CD8-positive, alpha-beta memory T cell (primary cell): ENCODE data around the gene LDLRAP1. TPM values are rescaled to one million over a fixed set of nuclear protein-coding genes. Genes with fewer than 3 reads are reported as not detected.

ENCODE experiments used
- CTCF ChIA-PET: fragments of 350-600 bp; sonication (Branson Sonifier 250); formaldehyde crosslinking; loops from one replicate; lab custom pipeline; 2021; ENCODE audit warnings: antibody characterized with exemption; lab: Charles Lee
- POLR2A ChIA-PET: fragments of 350-600 bp; sonication (Branson Sonifier 250); formaldehyde crosslinking; loops from one replicate; lab custom pipeline; 2021; ENCODE audit warnings: antibody characterized with exemption; lab: Charles Lee
- DNase-seq, 5 donors: peaks; one replicate each; pipeline versions ENCODE4 v3.0.0 to v3.0.0-alpha.2; 2020 to 2022; ENCODE audit warnings: mixed read lengths in 1 of 5
- H3K27ac ChIP-seq: one replicate; pipeline ENCODE4 v1.7.0; 2013; ENCODE audit warnings: low read depth, mild to moderate bottlenecking, low read length, moderate library complexity
- H3K27me3 ChIP-seq: 2 replicates; pipeline ENCODE4 v1.7.0; 2013; ENCODE audit warnings: low read length, mild to moderate bottlenecking; ENCODE audit not compliant: insufficient read depth, poor library complexity, severe bottlenecking
- H3K36me3 ChIP-seq: 2 replicates; pipeline ENCODE4 v1.7.0; 2013; ENCODE audit warnings: mild to moderate bottlenecking, low read length, moderate library complexity; ENCODE audit not compliant: insufficient read depth
- H3K4me1 ChIP-seq: 2 replicates; pipeline ENCODE4 v1.7.0; 2013; ENCODE audit warnings: mild to moderate bottlenecking, low read length, moderate library complexity; ENCODE audit not compliant: insufficient read depth
- H3K4me3 ChIP-seq: 2 replicates; pipeline ENCODE4 v1.7.0; 2013; ENCODE audit warnings: mild to moderate bottlenecking, low read length
- H3K9me3 ChIP-seq: 2 replicates; pipeline ENCODE4 v1.7.0; 2013; ENCODE audit warnings: mild to moderate bottlenecking, low read length
- H3K27ac Mint-ChIP-seq, 8 donors: one replicate each; pipeline ENCODE4 v1.8.0; 2020 to 2021; ENCODE audit warnings: mixed read lengths in 8 of 8, mild to moderate bottlenecking in 6 of 8, inconsistent platforms in 3 of 8, moderate library complexity in 3 of 8
- H3K27me3 Mint-ChIP-seq, 2 donors: one replicate each; pipeline ENCODE4 v1.8.0; 2020 to 2021; ENCODE audit warnings: mixed read lengths in 2 of 2, mild to moderate bottlenecking in 1 of 2, moderate library complexity in 1 of 2
- H3K36me3 Mint-ChIP-seq, 3 donors: one replicate each; pipeline ENCODE4 v1.8.0; 2020 to 2021; ENCODE audit warnings: mixed read lengths in 3 of 3, inconsistent platforms in 1 of 3, mild to moderate bottlenecking in 1 of 3
- H3K4me1 Mint-ChIP-seq, 3 donors: one replicate each; pipeline ENCODE4 v1.8.0; 2020 to 2021; ENCODE audit warnings: mixed read lengths in 3 of 3, inconsistent platforms in 1 of 3, mild to moderate bottlenecking in 1 of 3
- H3K4me3 Mint-ChIP-seq, 7 donors: one replicate each; pipeline ENCODE4 v1.8.0; 2020 to 2021; ENCODE audit warnings: mixed read lengths in 7 of 7, mild to moderate bottlenecking in 6 of 7, moderate library complexity in 4 of 7, inconsistent platforms in 2 of 7
- H3K9me3 Mint-ChIP-seq, 5 donors: one replicate each; pipeline ENCODE4 v1.8.0; 2020 to 2022; ENCODE audit warnings: mixed read lengths in 5 of 5, mild to moderate bottlenecking in 3 of 5, moderate library complexity in 2 of 5, inconsistent platforms in 1 of 5
- polyA plus RNA-seq: library from polyadenylated mRNA; unstranded; fragments of 300-500 nt; fragmentation: Illumina TruSeq; gene quantifications from one replicate; pipeline ENCODE4 v1.2.3, GENCODE V29; 2021
- total RNA-seq, 2 experiments: library from RNA; stranded (reverse); gene quantifications; one replicate each; pipeline ENCODE4 v1.2.3, GENCODE V29; 2021

Gene LDLRAP1
- total and polyA plus RNA-seq, 3 experiments from 2014 or later = 21.1 to 302 (median 22.0) TPM

DNA sequence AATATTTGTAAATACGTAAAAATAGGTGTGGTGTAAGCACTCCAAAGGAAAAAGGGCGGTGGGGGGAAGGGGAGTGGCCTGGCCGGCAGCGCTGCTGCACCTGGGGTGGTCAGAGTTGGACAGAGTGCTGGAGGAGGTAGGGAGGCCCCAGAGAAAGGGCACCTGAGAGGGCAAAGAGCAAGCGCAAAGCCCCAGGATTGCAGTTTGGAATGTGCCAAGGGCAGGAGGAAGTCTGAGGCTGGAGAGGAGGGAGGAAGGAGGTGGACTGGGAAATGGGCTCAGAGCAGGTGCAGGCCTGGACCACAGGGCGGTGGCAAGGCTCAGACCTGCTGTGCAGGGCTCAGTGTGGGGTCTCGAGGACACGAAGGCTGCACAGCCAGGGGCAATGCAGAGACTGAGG is 30.6 kb downstream of the LDLRAP1 start:
- H3K9me3 ChIP-seq = no peaks in the 10 kb centered on the region
- Mint-ChIP-seq H3K9me3 (no peaks in the 10 kb centered on the region), H3K36me3 (peaks cover 0 to 9% (median 0%) of the 10 kb centered on the region in 3 donors), H3K27me3 (no peaks in the 10 kb centered on the region), H3K4me1 (peaks cover 12 to 53% (median 16%) of the 10 kb centered on the region in 3 donors), H3K4me3 (peak overlapping the region in 1 of 7 donors; percentile 74), H3K27ac (peak overlapping the region in 1 of 8 donors; percentile 12)
- POLR2A ChIA-PET = no interaction called here
- DNase-seq = no peak
- H3K27ac ChIP-seq = no peak overlapping the region
- no peak overlapping the region for H3K4me3 ChIP-seq
- CTCF ChIA-PET = interaction anchor here (1.0 to 3.0 kb wide), 4 partner anchors 16 to 61 kb away, joined by 3 to 13 read pairs (median 6); no protein-coding TSS in a partner anchor
- peaks cover 32% of the 10 kb centered on the region for H3K4me1 ChIP-seq
- H3K36me3 ChIP-seq = no peaks in the 10 kb centered on the region
- no peaks in the 10 kb centered on the region for H3K27me3 ChIP-seq

DNA sequence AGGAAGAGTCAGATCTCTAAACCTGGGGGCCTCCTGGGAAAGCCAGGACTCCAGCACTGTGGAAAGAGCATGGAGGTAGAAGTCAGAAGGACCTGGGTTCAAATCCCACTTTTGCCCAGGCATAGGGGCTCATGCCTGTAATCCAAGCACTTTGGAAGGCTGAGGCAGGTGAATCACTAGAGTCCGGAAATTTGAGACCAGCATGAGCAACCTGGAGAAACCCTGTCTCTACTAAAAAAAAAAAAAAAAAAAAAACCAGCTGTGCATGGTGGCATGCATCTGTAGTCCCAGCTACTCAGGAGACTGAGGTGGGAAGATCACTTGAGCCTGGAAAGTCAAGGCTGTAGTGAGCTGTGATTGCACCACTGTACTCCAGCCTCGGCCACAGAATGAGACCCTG is 31.8 kb downstream of the LDLRAP1 start:
- POLR2A ChIA-PET = interaction anchor here (0.9 kb wide), 1 partner anchor 11 kb away, joined by 3 read pairs; no protein-coding TSS in a partner anchor

DNA sequence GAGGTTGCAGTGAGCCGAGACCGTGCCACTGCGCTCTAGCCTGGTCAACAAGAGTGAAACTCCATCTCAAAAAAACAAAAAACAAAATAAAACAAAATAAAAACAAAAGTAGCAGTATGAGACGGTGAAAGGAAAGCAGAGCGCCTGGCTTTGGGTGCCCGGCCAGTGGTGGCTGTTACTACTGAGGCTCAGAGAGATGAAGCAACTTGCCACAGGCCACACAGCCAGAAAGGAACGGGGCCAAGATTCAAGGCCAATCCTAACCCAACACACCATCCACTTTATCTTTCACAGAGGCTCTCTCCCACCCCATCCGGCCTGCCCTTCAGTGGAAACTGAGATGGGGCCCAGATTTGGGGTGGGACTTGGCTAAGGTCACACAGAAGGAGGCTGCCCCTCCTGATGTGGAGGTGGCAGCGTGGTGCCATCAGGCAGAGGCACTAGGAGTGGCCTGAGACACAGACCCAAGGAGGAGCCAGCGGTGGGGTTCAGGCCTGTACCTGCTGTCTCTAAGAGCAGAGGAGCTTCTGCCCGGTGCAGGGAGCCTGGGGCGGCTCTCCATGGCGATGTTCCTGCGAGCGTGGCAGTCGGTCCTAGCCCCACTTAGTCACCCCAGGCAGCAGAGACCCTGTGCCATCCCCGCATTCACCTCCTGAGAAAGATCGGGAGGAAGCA is 33.2 kb downstream of the LDLRAP1 start:
- H3K27ac Mint-ChIP-seq = peak overlapping the region in 1 of 8 donors; percentile 21
- no peak overlapping the region for H3K4me3 Mint-ChIP-seq
- no peaks in the 10 kb centered on the region for H3K9me3 Mint-ChIP-seq
- ChIA-PET CTCF (no interaction called here), POLR2A (interaction anchor here (2.7 kb wide), 1 partner anchor 10 kb away, joined by 10 read pairs; no protein-coding TSS in a partner anchor)
- no peaks in the 10 kb centered on the region for H3K9me3 ChIP-seq
- peaks cover 7 to 31% (median 9%) of the 10 kb centered on the region in 3 donors for H3K4me1 Mint-ChIP-seq
- H3K4me3 ChIP-seq = no peak overlapping the region
- no peak for DNase-seq
- H3K27me3 Mint-ChIP-seq = no peaks in the 10 kb centered on the region
- H3K36me3 Mint-ChIP-seq = peaks cover 0 to 5% (median 0%) of the 10 kb centered on the region in 3 donors
- no peaks in the 10 kb centered on the region for H3K27me3 ChIP-seq
- no peak overlapping the region for H3K27ac ChIP-seq
- H3K4me1 ChIP-seq = peaks cover 19% of the 10 kb centered on the region
- H3K36me3 ChIP-seq = no peaks in the 10 kb centered on the region

More for the DNA sequence above, 31.8 kb downstream of the LDLRAP1 start:
- Histone ChIP-seq H3K9me3 (no peaks in the 10 kb centered on the region), H3K27me3 (no peaks in the 10 kb centered on the region), H3K27ac (no peak overlapping the region), H3K4me1 (peaks cover 19% of the 10 kb centered on the region), H3K4me3 (no peak overlapping the region), H3K36me3 (no peaks in the 10 kb centered on the region)
- Mint-ChIP-seq H3K9me3 (no peaks in the 10 kb centered on the region), H3K4me3 (no peak overlapping the region), H3K36me3 (peaks cover 0 to 5% (median 0%) of the 10 kb centered on the region in 3 donors), H3K4me1 (peaks cover 9 to 41% (median 9%) of the 10 kb centered on the region in 3 donors), H3K27me3 (no peaks in the 10 kb centered on the region), H3K27ac (no peak overlapping the region)
- DNase-seq = no peak
- CTCF ChIA-PET = no interaction called here

DNA sequence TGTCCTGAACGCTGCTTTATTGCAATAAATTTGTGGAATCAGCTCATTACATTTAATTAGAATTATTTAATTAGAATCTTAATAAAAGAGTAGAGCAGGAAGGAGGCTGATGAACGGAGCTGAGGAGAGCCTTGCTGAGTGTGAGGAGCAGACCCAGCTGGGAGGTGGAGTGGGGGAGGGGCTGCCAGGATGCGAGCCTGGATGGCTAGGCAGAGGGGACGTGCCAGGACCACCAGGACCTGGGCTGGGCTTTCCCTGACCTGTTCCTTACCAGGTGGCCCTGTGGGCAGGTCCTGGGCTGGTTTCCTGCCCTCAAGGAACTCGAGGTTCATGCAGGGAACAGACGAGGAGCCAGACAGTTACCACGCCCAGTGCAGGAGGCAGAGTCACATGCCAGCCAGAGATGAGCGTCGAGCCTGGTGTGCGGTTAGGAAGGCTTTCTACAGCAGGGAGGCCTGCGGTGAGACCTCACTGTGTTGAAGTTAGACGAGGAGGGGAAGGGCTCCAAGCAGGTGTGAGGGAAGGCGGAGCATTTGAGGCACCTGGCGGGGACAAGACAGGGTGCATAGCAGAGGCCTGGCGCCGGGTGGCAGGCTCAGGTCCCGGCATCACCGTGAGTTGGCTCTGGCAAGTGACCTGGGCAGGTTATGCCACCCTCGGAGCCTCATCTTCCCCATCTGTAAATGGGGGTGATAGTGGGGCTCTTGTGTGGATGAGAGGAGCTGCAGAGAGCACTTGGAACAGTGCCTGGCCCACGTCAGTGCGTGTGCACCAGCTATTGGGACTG is 33.9 kb downstream of the LDLRAP1 start:
- no peak overlapping the region for H3K4me3 Mint-ChIP-seq
- H3K4me1 Mint-ChIP-seq = peaks cover 6 to 23% (median 9%) of the 10 kb centered on the region in 3 donors
- Histone ChIP-seq H3K27ac (no peak overlapping the region), H3K9me3 (no peaks in the 10 kb centered on the region), H3K36me3 (no peaks in the 10 kb centered on the region), H3K4me3 (no peak overlapping the region), H3K4me1 (peaks cover 16% of the 10 kb centered on the region), H3K27me3 (no peaks in the 10 kb centered on the region)
- no peak for DNase-seq
- CTCF ChIA-PET = interaction anchor here (1.1 to 1.4 kb wide), 2 partner anchors 11 to 232 kb away, joined by 3 to 5 read pairs; no protein-coding TSS in a partner anchor
- POLR2A ChIA-PET = interaction anchor here (2.7 kb wide), 1 partner anchor 11 kb away, joined by 10 read pairs; no protein-coding TSS in a partner anchor
- H3K9me3 Mint-ChIP-seq = no peaks in the 10 kb centered on the region
- peak overlapping the region in 1 of 8 donors; percentile 62 for H3K27ac Mint-ChIP-seq
- H3K36me3 Mint-ChIP-seq = peaks cover 0 to 5% (median 0%) of the 10 kb centered on the region in 3 donors
- no peaks in the 10 kb centered on the region for H3K27me3 Mint-ChIP-seq

DNA sequence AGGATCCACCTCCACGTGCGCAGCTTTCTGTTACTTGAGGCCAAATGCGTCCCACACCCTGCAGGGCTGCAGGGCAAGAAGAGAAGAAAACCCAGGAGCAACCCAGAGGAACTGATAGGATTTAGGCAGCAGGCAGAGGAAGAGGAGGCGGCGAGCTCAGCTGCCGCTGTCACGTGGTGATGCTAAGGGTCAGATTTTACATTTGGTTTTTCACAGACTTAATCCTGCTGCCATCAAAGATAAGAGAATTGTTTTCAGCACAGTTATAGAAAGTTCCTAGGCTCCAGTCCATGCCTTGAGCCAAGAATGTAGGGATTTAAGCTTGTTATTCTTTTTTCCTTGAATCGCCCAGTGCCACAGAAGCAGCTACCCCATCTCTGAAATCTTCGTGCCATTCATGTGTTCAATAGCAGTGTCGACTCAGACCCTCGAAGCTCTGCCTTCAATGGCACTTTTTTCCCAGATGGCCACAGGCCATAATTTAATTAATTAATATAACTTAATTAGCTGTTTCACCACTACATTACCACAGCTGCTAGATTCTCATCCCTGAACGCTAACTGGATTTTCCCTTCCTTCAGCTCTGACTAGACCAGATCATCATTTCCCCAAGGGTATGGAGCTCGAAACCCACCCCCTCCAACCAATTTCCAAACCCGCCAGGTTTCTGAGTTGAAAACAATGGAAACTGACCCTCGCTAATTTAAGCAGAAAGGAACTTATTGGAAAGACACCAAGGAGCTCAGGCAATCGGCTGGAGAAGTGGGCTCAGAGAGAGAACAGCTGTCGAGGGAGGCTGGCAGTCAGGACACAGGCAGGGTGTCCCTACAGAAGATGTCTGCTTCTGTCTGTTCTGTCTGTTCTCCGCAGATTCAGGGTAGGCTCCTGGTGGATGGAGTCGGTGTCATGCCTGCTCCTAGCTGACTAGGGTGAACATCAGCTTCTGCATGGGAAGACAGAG is 36.2 kb downstream of the LDLRAP1 start:
- ChIA-PET POLR2A (interaction anchor here (1.1 to 2.7 kb wide), 2 partner anchors 13 to 25 kb away, joined by 3 to 10 read pairs; no protein-coding TSS in a partner anchor), CTCF (interaction anchor here (0.8 to 1.6 kb wide), 4 partner anchors 29 to 125 kb away, joined by 3 to 6 read pairs (median 4); no protein-coding TSS in a partner anchor)
- Mint-ChIP-seq H3K27me3 (peaks cover 0 to 3% of the 10 kb centered on the region in 2 donors), H3K4me1 (peaks cover under 1 to 5% (median 3%) of the 10 kb centered on the region in 3 donors), H3K36me3 (peaks cover 0 to 5% (median 0%) of the 10 kb centered on the region in 3 donors), H3K9me3 (no peaks in the 10 kb centered on the region), H3K27ac (no peak overlapping the region), H3K4me3 (no peak overlapping the region)
- no peak overlapping the region for H3K4me3 ChIP-seq
- H3K9me3 ChIP-seq = no peaks in the 10 kb centered on the region
- no peaks in the 10 kb centered on the region for H3K27me3 ChIP-seq
- H3K36me3 ChIP-seq = no peaks in the 10 kb centered on the region
- no peaks in the 10 kb centered on the region for H3K4me1 ChIP-seq
- no peak for DNase-seq
- no peak overlapping the region for H3K27ac ChIP-seq

DNA sequence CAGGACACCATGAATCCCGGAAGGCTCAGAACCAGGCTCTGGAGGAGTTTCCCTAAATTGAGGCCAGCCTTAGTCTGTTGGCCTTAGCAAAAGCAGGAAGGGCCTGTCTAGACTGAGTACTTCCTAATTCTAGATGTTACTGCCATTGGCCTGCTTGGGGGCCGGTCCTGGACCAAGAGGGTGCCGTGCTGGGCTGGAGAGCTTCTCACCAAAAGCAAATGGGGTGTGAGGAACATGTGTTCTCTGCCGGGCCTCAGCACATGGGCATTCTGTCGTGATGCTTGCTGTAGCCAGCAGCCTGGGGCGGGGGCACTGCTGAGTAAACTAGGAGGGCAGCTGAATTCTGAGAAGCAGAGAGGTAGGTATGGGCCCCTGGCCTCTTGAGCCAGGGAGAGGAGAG is 37.5 kb downstream of the LDLRAP1 start:
- H3K36me3 Mint-ChIP-seq = peaks cover 0 to 5% (median 3%) of the 10 kb centered on the region in 3 donors
- no peaks in the 10 kb centered on the region for H3K27me3 ChIP-seq
- H3K4me3 Mint-ChIP-seq = no peak overlapping the region
- no peaks in the 10 kb centered on the region for H3K9me3 Mint-ChIP-seq
- H3K36me3 ChIP-seq = no peaks in the 10 kb centered on the region
- no peak overlapping the region for H3K4me3 ChIP-seq
- peaks cover 0 to 3% of the 10 kb centered on the region in 2 donors for H3K27me3 Mint-ChIP-seq
- H3K27ac Mint-ChIP-seq = no peak overlapping the region
- ChIA-PET POLR2A (interaction anchor here (1.1 kb wide), 1 partner anchor 26 kb away, joined by 3 read pairs; no protein-coding TSS in a partner anchor), CTCF (no interaction called here)
- no peaks in the 10 kb centered on the region for H3K9me3 ChIP-seq
- peaks cover 7 to 13% (median 9%) of the 10 kb centered on the region in 3 donors for H3K4me1 Mint-ChIP-seq
- DNase-seq = no peak
- no peaks in the 10 kb centered on the region for H3K4me1 ChIP-seq
- H3K27ac ChIP-seq = no peak overlapping the region

DNA sequence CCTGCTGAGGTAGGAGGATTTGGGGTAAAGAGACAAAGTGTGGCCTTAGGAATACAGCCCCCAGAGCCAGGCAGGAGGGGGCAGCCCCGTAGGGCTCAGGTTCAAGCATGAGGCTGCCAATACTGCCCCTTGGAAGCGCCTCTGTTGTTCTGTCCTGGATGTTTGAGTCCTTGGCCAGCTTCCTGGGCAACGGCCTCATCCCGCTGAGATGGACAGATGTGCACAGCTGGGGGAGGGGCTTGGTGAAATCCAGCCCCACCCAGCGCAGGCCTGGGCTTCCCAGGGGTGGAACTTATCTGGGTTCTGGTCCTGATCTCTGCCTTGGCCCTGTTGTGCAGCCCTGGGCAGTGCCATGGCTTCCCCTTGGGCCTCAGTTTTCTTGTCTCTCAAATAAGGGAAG is 38.4 kb downstream of the LDLRAP1 start:
- H3K27ac Mint-ChIP-seq = no peak overlapping the region
- no peak overlapping the region for H3K4me3 Mint-ChIP-seq

More for the DNA sequence above, 38.4 kb downstream of the LDLRAP1 start:
- CTCF ChIA-PET = interaction anchor here (0.8 kb wide), 1 partner anchor 9 kb away, joined by 3 read pairs; no protein-coding TSS in a partner anchor
- no peaks in the 10 kb centered on the region for H3K36me3 ChIP-seq
- no peaks in the 10 kb centered on the region for H3K9me3 ChIP-seq
- peaks cover 0 to 5% (median 3%) of the 10 kb centered on the region in 3 donors for H3K36me3 Mint-ChIP-seq
- H3K4me3 ChIP-seq = no peak overlapping the region
- no peaks in the 10 kb centered on the region for H3K9me3 Mint-ChIP-seq
- POLR2A ChIA-PET = no interaction called here
- DNase-seq = no peak
- peaks cover 8 to 21% (median 10%) of the 10 kb centered on the region in 3 donors for H3K4me1 Mint-ChIP-seq
- H3K27me3 Mint-ChIP-seq = peaks cover 0 to 3% of the 10 kb centered on the region in 2 donors
- H3K27me3 ChIP-seq = no peaks in the 10 kb centered on the region
- H3K4me1 ChIP-seq = peaks cover 6% of the 10 kb centered on the region
- H3K27ac ChIP-seq = no peak overlapping the region
